IPS DF 6.9 (cell line): ENCODE data around the gene RGL4.

Experiments used
- DNase-seq: peaks from one replicate; pipeline ENCODE4 v3.0.0-alpha.2; 2013; ENCODE audit warnings: low read depth, low spot score
- H3K27ac ChIP-seq: one replicate; pipeline ENCODE4 v1.5.1; 2013; ENCODE audit warnings: low read length, control low read depth
- H3K27me3 ChIP-seq: 2 replicates; pipeline ENCODE4 v1.6.1; 2013; ENCODE audit warnings: mild to moderate bottlenecking, low read length; ENCODE audit not compliant: control insufficient read depth, insufficient read depth
- H3K36me3 ChIP-seq: 2 replicates; pipeline ENCODE4 v1.6.1; 2013; ENCODE audit warnings: low read length; ENCODE audit not compliant: control insufficient read depth, insufficient read depth
- H3K4me1 ChIP-seq: 2 replicates; pipeline ENCODE4 v1.6.1; 2013; ENCODE audit warnings: low read length; ENCODE audit not compliant: control insufficient read depth, insufficient read depth
- H3K4me3 ChIP-seq: 2 replicates; pipeline ENCODE4 v1.5.1; 2013; ENCODE audit warnings: mild to moderate bottlenecking, low read length
- H3K9me3 ChIP-seq: 2 replicates; pipeline ENCODE4 v1.6.1; 2013; ENCODE audit warnings: low read length, inconsistent platforms; ENCODE audit not compliant: control insufficient read depth, insufficient read depth
- WGBS: extraction: QIAGEN DNeasy Blood & Tissue Kit; methylation state at CpG from one replicate; pipeline ENCODE4 v1.1.7; 2013; ENCODE audit warnings: mixed read lengths, missing lambda C conversion rate; ENCODE audit not compliant: insufficient read length, insufficient coverage; 5-methylcytosine and 5-hydroxymethylcytosine counted together

RGL4 gene

GRCh38 chr22:23744001-23744400 lies 53.2 kb downstream of the RGL4 start:
- H3K27ac ChIP-seq, result no peak overlapping the region
- no peak overlapping the region for H3K4me3 ChIP-seq
- DNase-seq, result no peak
- no CpG with 5 or more reads among the region's 13 CpGs for WGBS
- no peaks in the 10 kb centered on the region; the same call in 1 of the 2 replicates for H3K4me1 ChIP-seq
- no peaks in the 10 kb centered on the region for H3K9me3 ChIP-seq
- H3K36me3 ChIP-seq, result peaks cover 6% of the 10 kb centered on the region; the same call in 1 of the 2 replicates
- H3K27me3 ChIP-seq, result no peaks in the 10 kb centered on the region

GRCh38 chr22:23744485-23744884 lies 53.7 kb downstream of the RGL4 start:
- Histone ChIP-seq H3K27ac (no peak overlapping the region), H3K4me1 (no peaks in the 10 kb centered on the region; the same call in 1 of the 2 replicates), H3K4me3 (no peak overlapping the region), H3K27me3 (no peaks in the 10 kb centered on the region), H3K9me3 (no peaks in the 10 kb centered on the region), H3K36me3 (peaks cover 6% of the 10 kb centered on the region; the same call in 1 of the 2 replicates)
- DNase-seq, result no peak
- no CpG with 5 or more reads among the region's 14 CpGs for WGBS

GRCh38 chr22:23745791-23746190 lies 55.0 kb downstream of the RGL4 start:
- DNase-seq, result no peak
- Histone ChIP-seq H3K36me3 (peaks cover 6% of the 10 kb centered on the region; the same call in 1 of the 2 replicates), H3K4me3 (no peak overlapping the region), H3K27me3 (no peaks in the 10 kb centered on the region), H3K27ac (no peak overlapping the region), H3K4me1 (no peaks in the 10 kb centered on the region; the same call in 1 of the 2 replicates), H3K9me3 (no peaks in the 10 kb centered on the region)
- WGBS, result no CpG with 5 or more reads among the region's 6 CpGs
